Chondrocyte (in vitro differentiated cells): ENCODE results near the gene LMO2. TPM values are rescaled to one million over a fixed set of nuclear protein-coding genes. Genes with fewer than 3 reads are reported as not detected.

ENCODE experiments used
- DNase-seq: peaks from one replicate; pipeline ENCODE4 v3.0.0; 2021; ENCODE audit warnings: mixed read lengths, low spot score
- H3K27ac Mint-ChIP-seq: one replicate; pipeline ENCODE4 v1.8.0; 2021; ENCODE audit warnings: mild to moderate bottlenecking, moderate library complexity, mixed read lengths; ENCODE audit not compliant: unreplicated experiment
- H3K27me3 Mint-ChIP-seq: 2 replicates; pipeline ENCODE4 v1.8.0; 2021; ENCODE audit warnings: low read depth, mixed read lengths
- H3K36me3 Mint-ChIP-seq: 2 replicates; pipeline ENCODE4 v1.8.0; 2021; ENCODE audit warnings: low read depth, mixed read lengths
- H3K4me1 Mint-ChIP-seq: 2 replicates; pipeline ENCODE4 v1.8.0; 2021; ENCODE audit warnings: low read depth, mild to moderate bottlenecking, mixed read lengths
- H3K4me3 Mint-ChIP-seq: one replicate; pipeline ENCODE4 v1.8.0; 2021; ENCODE audit warnings: mild to moderate bottlenecking, moderate library complexity, mixed read lengths; ENCODE audit not compliant: unreplicated experiment
- H3K9me3 Mint-ChIP-seq: 2 replicates; pipeline ENCODE4 v1.8.0; 2021; ENCODE audit warnings: low read depth, mixed read lengths
- CTCF ChIP-seq: fragments of 200-600 bp; sonication (generic); IDR thresholded peaks from 2 replicates; pipeline ENCODE4 v1.5.0; 2021; ENCODE audit warnings: antibody characterized with exemption, mild to moderate bottlenecking, moderate library complexity
- total RNA-seq: library from RNA; stranded (reverse); gene quantifications from 3 replicates; pipeline ENCODE4 v1.2.1, GENCODE V29; 2021

The LMO2 gene
- total RNA-seq, 1 donor from 2014 or later, result not detected

GRCh38 chr11:33907421-33907820 is 15.5 kb upstream of the LMO2 start:
- Mint-ChIP-seq H3K36me3 (no peaks in the 10 kb centered on the region), H3K27me3 (peaks cover 20% of the 10 kb centered on the region), H3K9me3 (peaks cover 2% of the 10 kb centered on the region), H3K27ac (no peak overlapping the region), H3K4me1 (peaks cover under 1% of the 10 kb centered on the region), H3K4me3 (no peak overlapping the region)
- DNase-seq, result no peak
- TF ChIP-seq CTCF, result no peak

GRCh38 chr11:33906484-33907186 is 14.8 kb upstream of the LMO2 start:
- no peak for TF ChIP-seq CTCF
- no peak for DNase-seq
- peaks cover 20% of the 10 kb centered on the region for H3K27me3 Mint-ChIP-seq

GRCh38 chr11:33904102-33904501 is 12.2 kb upstream of the LMO2 start:
- peaks cover 2% of the 10 kb centered on the region for H3K9me3 Mint-ChIP-seq
- no peak for TF ChIP-seq CTCF
- peaks cover 15% of the 10 kb centered on the region for H3K27me3 Mint-ChIP-seq
- no peak for DNase-seq
- H3K4me1 Mint-ChIP-seq, result peaks cover 8% of the 10 kb centered on the region
- no peaks in the 10 kb centered on the region for H3K36me3 Mint-ChIP-seq
- H3K27ac Mint-ChIP-seq, result no peak overlapping the region
- no peak overlapping the region for H3K4me3 Mint-ChIP-seq

More at GRCh38 chr11:33906484-33907186, 14.8 kb upstream of the LMO2 start:
- no peak overlapping the region for H3K4me3 Mint-ChIP-seq
- peaks cover 2% of the 10 kb centered on the region for H3K9me3 Mint-ChIP-seq
- H3K4me1 Mint-ChIP-seq, result no peaks in the 10 kb centered on the region
- H3K27ac Mint-ChIP-seq, result no peak overlapping the region
- H3K36me3 Mint-ChIP-seq, result no peaks in the 10 kb centered on the region

- no peak for DNase-seq
- peaks cover 13% of the 10 kb centered on the region for H3K4me1 Mint-ChIP-seq
- no peaks in the 10 kb centered on the region for H3K36me3 Mint-ChIP-seq
- no peak for TF ChIP-seq CTCF
- peaks cover 15% of the 10 kb centered on the region for H3K27me3 Mint-ChIP-seq
- no peaks in the 10 kb centered on the region for H3K9me3 Mint-ChIP-seq
- H3K27ac Mint-ChIP-seq, result no peak overlapping the region
- H3K4me3 Mint-ChIP-seq, result no peak overlapping the region
Observed at GRCh38 chr11:33900159-33900840, 8.4 kb upstream of the LMO2 start.

GRCh38 chr11:33899400-33900037 is 7.6 kb upstream of the LMO2 start:
- peak overlapping the region; percentile 65 for H3K27ac Mint-ChIP-seq
- H3K27me3 Mint-ChIP-seq, result peaks cover 14% of the 10 kb centered on the region
- no peak overlapping the region for H3K4me3 Mint-ChIP-seq
- H3K4me1 Mint-ChIP-seq, result peaks cover 13% of the 10 kb centered on the region
- no peaks in the 10 kb centered on the region for H3K36me3 Mint-ChIP-seq
- no peak for DNase-seq
- TF ChIP-seq CTCF, result no peak
- no peaks in the 10 kb centered on the region for H3K9me3 Mint-ChIP-seq
